CD4-positive, alpha-beta T cell treated with Interferon gamma for 1 hour (primary cell): Measurements from ENCODE around the gene SPTBN5.

Experiments
- DNase-seq: peaks from one replicate; pipeline ENCODE4 v3.0.0-alpha.2; 2020

Gene SPTBN5

DNA sequence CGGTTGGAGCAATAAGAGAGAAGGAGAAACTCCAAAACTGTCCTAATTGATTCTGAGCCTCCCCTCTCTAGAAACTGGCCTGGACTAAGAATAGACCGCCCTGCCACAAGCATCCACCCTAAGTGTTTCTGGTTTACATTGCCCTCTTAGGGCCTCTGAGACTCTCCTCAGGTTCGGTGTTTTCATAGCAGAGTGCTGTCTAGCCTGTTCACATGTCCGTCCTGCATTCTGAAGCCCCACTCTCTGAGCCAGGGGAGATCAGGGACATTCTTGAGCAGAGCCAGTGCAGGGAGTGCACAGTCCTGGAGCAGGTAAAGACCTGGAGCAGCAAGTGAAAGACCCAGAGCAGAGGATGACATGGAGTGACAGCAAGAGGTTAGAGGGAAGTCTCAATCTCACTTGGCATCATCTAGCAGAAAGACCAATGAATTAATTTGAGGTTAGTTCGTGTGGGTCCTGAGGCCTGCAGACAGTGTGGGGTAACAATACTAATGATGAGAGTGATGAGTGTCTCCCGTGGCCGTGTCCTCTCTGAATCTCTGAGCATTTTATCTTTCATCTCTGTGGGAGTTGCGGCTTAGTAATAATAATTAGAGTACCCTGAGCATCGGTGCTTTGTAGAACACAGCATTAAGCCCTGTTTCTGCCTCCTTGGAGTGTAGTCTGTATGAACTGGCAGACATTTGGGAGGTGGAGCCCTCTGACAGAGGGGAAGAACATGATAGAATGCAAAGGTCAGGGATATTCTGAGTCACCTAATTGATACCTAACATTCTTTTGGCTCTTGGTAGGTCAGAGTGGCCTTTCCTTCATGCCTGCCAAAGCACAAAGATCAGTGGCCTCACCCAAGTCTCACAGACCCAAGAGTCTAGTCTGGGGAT, 95.0 kb downstream of the SPTBN5 start:
- DNase-seq, result no peak
